Colon (tissue), 2 donors: ENCODE results near the gene LMNA.
"Not testable (repeated sequence)": the region's sequence is repeated elsewhere in the genome, so short reads cannot be mapped to it uniquely, and the experiment has no call there.

Source experiments
- FAIRE-seq: peaks from 2 replicates; lab custom pipeline; 2012; peaks lifted over from hg19 to GRCh38; lab: Jason Lieb, UNC
- donor health status: control.
- donor health status: control.

The LMNA gene

GRCh38 chr1:156114101-156114918 is at the start of gene LMNA:
Gene LMNA, plus strand, starts transcription at chr1:156114711. Its CDS starts 208 bp downstream, at chr1:156114919.
- no peak for FAIRE-seq

- no peak for FAIRE-seq
These were observed 49.3 kb upstream of the LMNA start for GRCh38 chr1:156065212-156065611.

GRCh38 chr1:156065871-156066270 is 48.6 kb upstream of the LMNA start:
- FAIRE-seq: no peak

DNA sequence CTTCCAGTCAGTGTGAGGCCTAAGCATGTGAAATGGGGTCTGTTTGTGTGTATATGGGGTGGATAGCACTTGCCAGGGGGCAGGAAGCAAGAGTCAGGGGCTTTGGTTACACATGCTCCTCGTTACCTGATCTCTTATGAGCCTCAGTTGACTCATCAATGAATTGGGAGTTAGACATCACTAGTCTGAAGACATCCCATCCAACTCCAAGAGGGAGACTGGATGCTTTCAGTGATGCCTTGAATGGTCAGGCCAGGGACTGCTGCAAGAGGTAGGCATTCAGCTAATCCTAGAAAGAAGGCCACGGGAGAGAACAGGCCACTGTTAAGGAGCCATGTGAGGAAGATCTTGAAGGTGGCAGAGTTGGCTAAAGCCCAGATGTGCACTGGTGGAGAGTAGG is 47.2 kb upstream of the LMNA start:
- no peak for FAIRE-seq

DNA sequence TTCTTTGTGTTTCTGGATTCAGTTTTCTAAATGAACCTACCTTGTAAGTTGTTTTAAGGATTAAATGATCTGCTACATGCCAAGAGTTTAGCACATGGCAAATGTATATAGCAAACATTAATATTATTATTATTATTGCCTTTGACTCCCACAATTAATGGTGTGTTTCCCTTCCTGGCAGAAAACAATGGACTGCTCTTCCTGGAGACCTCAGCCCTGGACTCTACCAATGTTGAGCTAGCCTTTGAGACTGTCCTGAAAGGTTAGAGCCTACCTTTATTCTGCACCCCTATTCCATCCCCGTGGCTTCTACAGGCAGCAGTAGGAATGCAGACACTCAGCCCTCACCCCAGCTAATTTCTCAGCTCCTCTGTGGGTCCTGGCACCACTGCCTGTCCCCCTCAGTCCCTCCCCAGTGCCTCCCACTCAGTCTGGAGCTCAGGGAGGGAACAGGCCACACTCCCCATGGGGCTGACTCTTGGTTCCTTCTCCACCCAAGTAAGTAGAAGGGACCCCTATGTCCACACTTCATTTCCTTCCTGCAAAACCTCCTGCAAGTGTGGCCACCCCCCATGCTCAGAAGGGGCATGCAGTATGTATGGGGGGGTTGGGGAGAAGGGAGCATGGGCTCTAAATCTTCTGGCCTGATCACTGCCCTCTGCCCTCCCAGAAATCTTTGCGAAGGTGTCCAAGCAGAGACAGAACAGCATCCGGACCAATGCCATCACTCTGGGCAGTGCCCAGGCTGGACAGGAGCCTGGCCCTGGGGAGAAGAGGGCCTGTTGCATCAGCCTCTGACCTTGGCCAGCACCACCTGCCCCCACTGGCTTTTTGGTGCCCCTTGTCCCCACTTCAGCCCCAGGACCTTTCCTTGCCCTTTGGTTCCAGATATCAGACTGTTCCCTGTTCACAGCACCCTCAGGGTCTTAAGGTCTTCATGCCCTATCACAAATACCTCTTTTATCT is 44.7 kb upstream of the LMNA start:
- FAIRE-seq: no peak

DNA sequence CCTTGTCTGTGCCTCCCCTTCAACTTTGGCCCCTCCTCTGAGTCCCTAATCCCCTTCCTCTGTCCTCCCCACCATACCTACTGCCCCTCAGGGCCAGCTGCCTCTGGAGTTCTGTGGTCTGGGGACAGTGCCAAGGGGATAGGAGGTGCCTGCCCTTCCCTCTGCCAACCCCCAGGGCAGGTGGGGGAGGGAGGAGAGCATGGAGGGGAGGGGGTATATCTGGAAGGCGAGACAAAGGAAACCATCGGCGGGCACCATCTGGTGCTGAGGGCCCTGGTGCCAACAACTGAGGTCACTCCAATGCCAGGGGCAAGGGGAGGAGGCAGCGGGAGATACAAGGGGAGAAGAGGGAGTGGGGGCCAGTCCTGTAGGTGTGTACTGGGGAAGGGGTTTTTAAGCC is 44.0 kb upstream of the LMNA start:
- no peak for FAIRE-seq

DNA sequence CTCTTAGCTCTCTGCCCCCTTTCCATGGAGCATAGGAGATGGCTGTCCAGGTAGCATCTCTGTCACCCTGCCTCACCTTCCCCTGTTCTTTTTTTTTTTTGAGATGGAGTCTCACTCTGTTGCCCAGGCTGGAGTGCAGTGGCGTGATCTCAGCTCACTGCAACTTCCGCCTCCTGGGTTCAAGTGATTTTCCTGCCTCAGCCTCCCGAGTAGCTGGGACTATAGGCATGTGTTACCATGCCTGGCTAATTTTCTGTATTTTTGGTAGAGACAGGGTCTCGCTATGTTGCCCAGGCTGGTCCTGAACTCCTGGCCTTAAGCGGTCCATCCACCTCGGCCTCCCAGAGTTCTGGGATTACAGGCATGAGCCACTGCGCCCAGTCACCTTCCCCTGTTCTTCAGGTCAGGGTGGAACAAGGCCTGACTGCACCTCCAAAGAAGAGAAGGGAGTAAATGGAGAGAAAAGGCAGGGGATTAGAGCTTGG is 43.1 kb upstream of the LMNA start:
- FAIRE-seq: not testable (repeated sequence)

GRCh38 chr1:156072251-156072650 is 42.3 kb upstream of the LMNA start:
- FAIRE-seq: no peak

DNA sequence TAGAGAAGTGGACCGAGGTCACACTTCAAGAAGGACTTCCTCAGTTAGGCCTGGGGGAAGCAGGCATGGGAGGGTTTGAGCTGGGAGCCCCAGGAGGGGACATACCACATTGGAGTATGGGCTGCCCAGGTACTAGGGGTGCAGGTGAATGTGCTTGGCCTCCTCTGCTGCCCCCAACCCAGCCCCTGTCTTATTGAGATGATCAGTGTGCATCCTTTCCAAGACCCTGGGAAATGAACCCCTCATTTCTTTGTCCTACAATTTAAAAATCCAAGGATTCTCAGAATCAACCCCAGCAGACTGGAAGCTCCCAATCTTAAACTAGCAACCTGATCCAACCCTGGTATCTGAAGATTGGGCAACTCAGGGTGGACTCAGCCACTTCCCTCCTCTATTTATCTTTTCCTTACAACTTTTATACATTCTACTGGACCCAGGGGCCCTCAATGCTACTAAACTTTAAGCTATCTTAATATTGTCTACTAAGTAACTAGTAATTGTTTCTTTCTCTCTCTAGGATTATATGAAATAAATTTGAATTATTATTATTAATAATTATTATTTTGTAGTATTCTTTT is 41.3 kb upstream of the LMNA start:
- FAIRE-seq: no peak

DNA sequence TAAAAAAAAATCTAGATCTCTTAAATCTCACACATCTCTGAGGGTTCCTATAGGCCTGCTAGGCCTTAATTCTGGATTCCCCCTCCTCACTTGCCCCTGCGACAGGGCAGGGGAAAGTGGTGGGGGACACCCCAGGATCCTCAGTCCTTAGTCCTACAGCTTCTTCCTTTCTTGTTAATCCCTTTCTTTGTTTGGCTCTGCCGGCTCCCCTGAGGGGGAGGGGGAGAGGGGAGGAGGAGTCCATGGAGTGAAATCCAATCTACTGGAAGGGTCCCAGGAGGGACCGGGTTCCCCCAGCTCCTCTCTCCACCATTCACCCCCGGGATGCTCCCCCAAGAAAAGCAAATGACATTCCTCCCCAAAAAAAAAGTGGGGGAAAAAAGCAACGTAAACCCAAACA is 40.8 kb upstream of the LMNA start:
- FAIRE-seq: no peak

GRCh38 chr1:156074661-156075060 is 39.9 kb upstream of the LMNA start:
- FAIRE-seq: no peak

GRCh38 chr1:156075162-156075561 is 39.3 kb upstream of the LMNA start:
- FAIRE-seq: no peak

DNA sequence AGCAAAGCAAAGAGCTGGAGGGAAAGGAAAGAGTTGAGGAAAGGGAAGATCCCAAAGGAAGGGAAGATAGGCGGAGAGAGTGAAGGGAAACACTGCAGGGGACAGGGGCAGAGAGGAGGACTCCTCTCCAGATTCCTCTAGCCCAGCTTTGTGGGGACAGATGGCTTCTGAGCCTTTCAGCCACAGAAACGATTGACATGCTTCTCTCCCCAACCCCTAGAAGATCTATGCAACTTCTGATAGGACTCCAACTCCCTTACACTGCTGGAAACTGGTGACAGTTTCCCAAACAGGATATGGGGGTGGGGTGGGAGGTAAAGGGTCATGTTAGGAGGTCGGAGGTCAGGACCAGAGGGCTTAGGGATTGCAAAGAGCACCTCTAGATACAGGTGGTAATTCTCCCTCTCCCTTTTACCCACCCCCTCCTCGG is 38.7 kb upstream of the LMNA start:
- no peak for FAIRE-seq

- FAIRE-seq: no peak
These were observed 37.7 kb upstream of the LMNA start for GRCh38 chr1:156076609-156077429.

DNA sequence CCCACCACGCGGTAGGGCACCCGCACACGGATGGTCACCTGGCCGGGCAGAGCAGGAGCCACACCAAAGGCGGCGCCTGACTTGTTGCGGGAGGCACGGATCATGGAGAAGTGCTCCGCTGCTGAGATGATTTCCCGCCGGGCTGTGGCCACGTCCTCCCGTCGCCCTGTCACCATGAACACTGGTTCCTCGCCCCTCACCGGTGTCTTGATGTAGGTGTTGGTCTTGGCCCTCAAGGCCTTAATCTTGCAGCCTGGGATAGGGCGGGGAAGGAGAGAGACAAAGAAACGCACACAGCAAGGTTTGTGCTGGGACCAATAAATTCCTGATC is 37.1 kb upstream of the LMNA start:
- no peak for FAIRE-seq

- no peak for FAIRE-seq
These were observed 35.8 kb upstream of the LMNA start for GRCh38 chr1:156078728-156079127.

DNA sequence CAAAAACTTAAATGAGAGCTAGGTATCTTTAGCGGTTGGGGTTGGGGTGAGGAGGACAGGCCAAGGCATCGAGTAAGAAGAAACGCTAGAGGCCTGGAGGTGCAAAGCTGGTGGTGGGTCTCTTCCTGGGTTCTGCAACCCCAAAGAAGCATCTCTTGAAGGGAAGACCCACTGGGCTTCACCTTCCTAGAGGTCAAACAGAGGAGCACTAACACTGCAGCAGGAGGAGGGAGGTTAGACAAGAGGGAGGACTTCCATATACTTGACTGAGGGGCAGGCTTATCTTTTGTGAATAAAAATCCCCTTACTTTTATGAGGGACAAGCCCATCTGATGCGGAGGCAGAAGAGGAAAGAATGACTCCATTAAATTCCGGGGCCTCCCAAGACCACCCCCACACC is 34.7 kb upstream of the LMNA start:
- FAIRE-seq: no peak

DNA sequence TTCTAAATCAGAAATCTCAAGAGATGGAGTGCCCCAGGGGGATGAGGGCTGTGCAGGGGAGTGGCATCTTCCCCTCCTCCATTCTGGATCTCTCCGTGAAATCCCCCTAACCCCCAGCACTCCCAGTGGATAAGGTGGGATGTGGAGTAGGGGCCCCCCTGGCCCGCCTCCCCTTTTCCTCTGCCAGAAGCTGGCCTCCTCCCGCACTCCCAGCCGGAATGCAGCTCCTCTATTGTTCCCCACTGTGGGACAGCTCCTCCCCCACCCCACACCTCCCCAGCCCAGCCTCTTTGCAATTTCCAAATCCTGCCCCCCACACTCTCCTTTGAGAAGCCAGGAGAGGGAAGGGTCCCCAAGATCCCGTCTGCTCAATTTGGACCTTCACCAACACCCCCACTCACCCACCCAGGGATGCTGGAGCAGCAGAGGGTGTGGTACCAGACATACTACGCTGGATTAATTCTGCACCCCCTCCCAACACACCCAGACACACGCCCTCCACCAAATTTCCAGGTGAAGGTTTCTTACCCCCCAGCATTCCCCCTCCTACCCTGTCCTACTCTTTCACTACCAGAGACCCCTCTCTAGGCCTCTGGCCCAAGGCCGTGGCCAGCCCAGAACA is 34.2 kb upstream of the LMNA start:
- FAIRE-seq: no peak

- no peak for FAIRE-seq
These were observed 33.7 kb upstream of the LMNA start for GRCh38 chr1:156080863-156081179.

GRCh38 chr1:156081180-156081916 is 33.2 kb upstream of the LMNA start:
- no peak for FAIRE-seq

GRCh38 chr1:156081917-156082308 is 32.6 kb upstream of the LMNA start:
- no peak for FAIRE-seq
